Lower lobe of right lung (tissue), 2 donors: ENCODE measurements around the gene SPEF2. TPM values are rescaled to one million over a fixed set of nuclear protein-coding genes. Genes with fewer than 3 reads are reported as not detected.

Experiments
- ATAC-seq, 2 donors: fragments of 200-7000 bp; cut with Tn5 transposase; one replicate each; pipeline ENCODE4 v1.9.1; 2020 to 2022; ENCODE audit warnings: mild to moderate bottlenecking in 2 of 2, moderate library complexity in 2 of 2
- DNase-seq: peaks from one replicate; pipeline ENCODE4 v3.0.0-alpha.2; 2020
- H3K27ac ChIP-seq: fragments of 200-600 bp; one replicate; pipeline ENCODE4 v1.8.0; 2022
- H3K27me3 ChIP-seq: fragments of 200-600 bp; one replicate; pipeline ENCODE4 v1.8.0; 2022; ENCODE audit warnings: low read depth
- H3K36me3 ChIP-seq: fragments of 200-600 bp; one replicate; pipeline ENCODE4 v1.8.0; 2022; ENCODE audit warnings: mild to moderate bottlenecking
- H3K4me1 ChIP-seq: fragments of 200-600 bp; one replicate; pipeline ENCODE4 v1.8.0; 2022
- H3K4me3 ChIP-seq: fragments of 200-600 bp; one replicate; pipeline ENCODE4 v1.8.0; 2022; ENCODE audit warnings: mild to moderate bottlenecking
- H3K9me3 ChIP-seq: fragments of 200-600 bp; one replicate; pipeline ENCODE4 v1.8.0; 2022
- intact Hi-C: fragments of 100-400 bp; cut with DNase I; formaldehyde crosslinking; loops from one replicate; pipeline ENCODE4 v1.11.0; 2022
- total RNA-seq: library from RNA; stranded (reverse); fragmentation: NEBNext Ultra II Directional; extraction: Animal tissue kit (Norgen Biotek cat#: 25700); gene quantifications from one replicate; pipeline ENCODE4 v1.2.1, GENCODE V29; 2021
- TF ChIP-seq, protein P1 (sequence below): fragments of 200-600 bp; IDR thresholded peaks from one replicate; pipeline ENCODE4 v1.8.0; 2022; ENCODE audit warnings: antibody characterized with exemption, mild to moderate bottlenecking
- donor health status: DM: no; HTN: yes; CAD: no; lungs with severe emphysema.

The SPEF2 gene
- total RNA-seq, 1 donor from 2014 or later, result 17.6 TPM

DNA sequence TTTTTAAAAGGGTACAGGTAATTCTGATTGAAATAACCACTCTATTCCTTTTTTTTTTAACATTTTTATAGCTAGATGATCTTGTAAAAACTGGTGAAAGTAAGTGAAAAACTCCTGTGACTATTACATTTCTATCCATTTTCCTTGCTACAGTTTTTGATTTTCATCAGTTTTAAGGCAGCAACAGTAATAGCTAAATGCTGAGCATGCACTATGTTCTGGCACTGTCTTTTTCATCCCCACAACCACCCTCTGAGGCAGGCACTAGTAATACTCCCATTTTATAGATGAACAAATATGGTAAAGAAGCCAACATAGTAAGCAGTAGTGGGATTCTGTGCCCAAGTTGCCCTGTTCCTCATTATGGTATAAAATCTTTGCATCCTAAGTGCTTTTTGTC, 126.0 kb downstream of the SPEF2 start:
- Histone ChIP-seq H3K27me3 (no peaks in the 10 kb centered on the region), H3K4me1 (no peaks in the 10 kb centered on the region), H3K36me3 (no peaks in the 10 kb centered on the region), H3K27ac (no peak overlapping the region), H3K4me3 (no peak overlapping the region), H3K9me3 (no peaks in the 10 kb centered on the region)
- ATAC-seq (no peak), DNase-seq (no peak)
- TF ChIP-seq, protein P1, sequence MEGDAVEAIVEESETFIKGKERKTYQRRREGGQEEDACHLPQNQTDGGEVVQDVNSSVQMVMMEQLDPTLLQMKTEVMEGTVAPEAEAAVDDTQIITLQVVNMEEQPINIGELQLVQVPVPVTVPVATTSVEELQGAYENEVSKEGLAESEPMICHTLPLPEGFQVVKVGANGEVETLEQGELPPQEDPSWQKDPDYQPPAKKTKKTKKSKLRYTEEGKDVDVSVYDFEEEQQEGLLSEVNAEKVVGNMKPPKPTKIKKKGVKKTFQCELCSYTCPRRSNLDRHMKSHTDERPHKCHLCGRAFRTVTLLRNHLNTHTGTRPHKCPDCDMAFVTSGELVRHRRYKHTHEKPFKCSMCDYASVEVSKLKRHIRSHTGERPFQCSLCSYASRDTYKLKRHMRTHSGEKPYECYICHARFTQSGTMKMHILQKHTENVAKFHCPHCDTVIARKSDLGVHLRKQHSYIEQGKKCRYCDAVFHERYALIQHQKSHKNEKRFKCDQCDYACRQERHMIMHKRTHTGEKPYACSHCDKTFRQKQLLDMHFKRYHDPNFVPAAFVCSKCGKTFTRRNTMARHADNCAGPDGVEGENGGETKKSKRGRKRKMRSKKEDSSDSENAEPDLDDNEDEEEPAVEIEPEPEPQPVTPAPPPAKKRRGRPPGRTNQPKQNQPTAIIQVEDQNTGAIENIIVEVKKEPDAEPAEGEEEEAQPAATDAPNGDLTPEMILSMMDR, result no peak
- intact Hi-C loops, result no loop called here

DNA sequence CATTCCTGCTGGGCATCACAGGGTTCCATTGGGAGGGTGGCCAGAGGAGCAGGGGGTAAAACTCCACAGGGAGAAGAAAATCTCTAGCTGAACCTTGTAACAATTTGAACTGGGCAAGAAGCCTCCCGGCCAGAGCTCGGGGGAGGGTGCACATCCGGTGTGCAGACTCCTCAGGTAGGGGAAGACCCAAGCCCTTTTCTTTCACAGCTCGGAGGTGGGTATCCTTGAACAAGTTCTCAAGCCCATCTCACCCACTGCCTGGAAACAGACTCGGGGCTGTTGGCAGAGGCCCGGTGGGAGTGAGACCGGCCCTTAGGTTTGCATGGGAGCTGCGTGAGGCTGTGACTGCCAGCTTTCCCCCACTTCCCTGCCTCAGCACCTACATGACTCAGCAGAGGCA, 127.5 kb downstream of the SPEF2 start:
- H3K9me3 ChIP-seq, result no peaks in the 10 kb centered on the region
- no peaks in the 10 kb centered on the region for H3K27me3 ChIP-seq
- TF ChIP-seq, protein P1, result no peak
- intact Hi-C loops, result no loop called here
- no peak overlapping the region for H3K4me3 ChIP-seq
- no peaks in the 10 kb centered on the region for H3K4me1 ChIP-seq
- no peak overlapping the region for H3K27ac ChIP-seq
- no peak for DNase-seq
- no peaks in the 10 kb centered on the region for H3K36me3 ChIP-seq
- no peak for ATAC-seq

DNA sequence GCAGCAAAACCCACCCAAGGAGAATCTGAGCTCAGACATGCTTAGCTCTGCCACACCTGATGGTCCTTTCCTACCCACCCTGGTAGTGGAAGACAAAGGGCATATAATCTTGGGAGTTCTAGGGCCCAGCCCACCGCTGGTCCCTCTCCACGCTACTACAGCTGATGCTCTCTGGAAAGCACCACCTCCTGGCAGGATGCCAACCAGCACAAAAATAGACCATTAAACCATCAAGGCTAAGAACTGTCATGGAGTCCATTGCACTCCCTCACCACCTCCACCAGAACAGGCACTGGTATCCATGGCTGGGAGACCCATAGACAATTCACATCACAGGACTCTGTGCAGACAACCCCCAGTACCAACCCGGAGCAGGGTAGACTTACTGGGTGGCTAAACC, 128.0 kb downstream of the SPEF2 start:
- TF ChIP-seq, protein P1, result no peak
- ATAC-seq (no peak), DNase-seq (no peak)
- intact Hi-C loops, result no loop called here
- Histone ChIP-seq H3K9me3 (no peaks in the 10 kb centered on the region), H3K27ac (no peak overlapping the region), H3K36me3 (no peaks in the 10 kb centered on the region), H3K4me1 (no peaks in the 10 kb centered on the region), H3K27me3 (no peaks in the 10 kb centered on the region), H3K4me3 (no peak overlapping the region)

DNA sequence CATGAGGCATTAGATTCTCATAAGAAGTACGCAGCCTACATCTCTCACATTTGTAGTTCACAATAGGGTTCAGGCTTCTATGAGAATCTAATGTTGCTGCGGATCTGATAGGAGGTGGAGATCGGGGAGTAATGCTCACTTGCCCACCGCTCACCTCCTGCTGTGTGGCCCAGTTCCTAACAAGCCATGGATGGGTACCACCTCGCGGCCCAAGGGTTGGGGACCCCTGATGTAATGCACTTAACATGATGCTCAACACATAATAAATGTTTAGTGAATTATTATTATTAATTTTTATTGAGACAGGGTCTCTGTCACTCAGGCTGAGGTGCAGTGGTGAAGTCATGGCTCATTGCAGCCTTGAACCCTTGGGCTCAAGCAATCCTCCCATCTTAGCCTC, 134.3 kb downstream of the SPEF2 start:
- TF ChIP-seq, protein P1, result no peak
- no peaks in the 10 kb centered on the region for H3K4me1 ChIP-seq
- no peak overlapping the region for H3K27ac ChIP-seq
- no peak overlapping the region for H3K4me3 ChIP-seq
- H3K27me3 ChIP-seq, result no peaks in the 10 kb centered on the region
- H3K9me3 ChIP-seq, result no peaks in the 10 kb centered on the region
- intact Hi-C loops, result no loop called here
- ATAC-seq (no peak), DNase-seq (no peak)
- H3K36me3 ChIP-seq, result no peaks in the 10 kb centered on the region

DNA sequence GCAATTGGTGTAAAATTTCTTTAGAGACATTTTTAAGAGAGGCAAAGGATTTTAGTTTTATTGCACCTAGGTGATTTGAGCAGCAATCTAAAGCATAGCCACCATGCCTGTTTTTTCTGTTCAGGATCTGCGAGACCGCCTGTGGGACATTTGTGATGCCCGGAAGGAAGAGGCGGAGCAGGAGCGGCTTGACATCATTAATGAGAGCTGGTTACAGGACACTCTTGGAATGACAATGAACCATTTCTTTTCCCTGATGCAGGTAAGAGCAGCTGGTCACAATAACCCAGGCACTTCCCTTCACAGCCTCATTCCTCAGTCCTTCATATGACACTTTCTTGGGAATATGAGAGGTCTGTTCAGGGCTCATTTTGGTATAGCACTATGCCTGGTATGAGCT, 135.8 kb downstream of the SPEF2 start:
- Histone ChIP-seq H3K4me3 (no peak overlapping the region), H3K4me1 (no peaks in the 10 kb centered on the region), H3K27me3 (no peaks in the 10 kb centered on the region), H3K9me3 (no peaks in the 10 kb centered on the region), H3K36me3 (no peaks in the 10 kb centered on the region), H3K27ac (no peak overlapping the region)
- TF ChIP-seq, protein P1, result no peak
- ATAC-seq (no peak), DNase-seq (no peak)
- intact Hi-C loops, result no loop called here

DNA sequence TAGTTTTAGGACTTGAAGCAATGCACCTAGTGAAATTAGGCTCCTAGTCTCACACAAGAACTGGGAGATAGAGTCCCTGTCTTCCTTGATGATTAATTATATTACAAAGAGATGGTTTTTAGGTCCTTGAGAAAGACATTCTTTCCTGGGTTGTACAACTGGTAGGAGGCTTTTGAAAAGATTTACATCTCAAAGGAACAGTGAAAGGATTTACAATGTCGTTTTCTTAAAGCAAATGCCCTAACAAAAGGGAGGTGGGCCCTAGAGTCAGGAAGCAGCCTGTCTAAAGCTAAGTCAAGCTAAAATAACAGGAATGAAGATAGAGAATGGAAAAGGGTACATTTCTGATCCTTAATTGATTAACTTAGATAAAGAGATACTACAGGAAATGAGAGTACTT, 136.8 kb downstream of the SPEF2 start:
- H3K27me3 ChIP-seq, result no peaks in the 10 kb centered on the region
- DNase-seq, result no peak
- H3K9me3 ChIP-seq, result no peaks in the 10 kb centered on the region
- TF ChIP-seq, protein P1, result no peak
- intact Hi-C loops, result no loop called here
- no peaks in the 10 kb centered on the region for H3K4me1 ChIP-seq
- H3K36me3 ChIP-seq, result no peaks in the 10 kb centered on the region
- no peak for ATAC-seq
- no peak overlapping the region for H3K4me3 ChIP-seq
- H3K27ac ChIP-seq, result no peak overlapping the region
